Measurements from ENCODE around the gene YES1. TPM values are rescaled to one million over a fixed set of nuclear protein-coding genes. Genes with fewer than 3 reads are reported as not detected.
A peak's percentile ranks its signal among the peaks of the same experiment; 100 is the strongest.

YES1 gene
- total and polyA plus RNA-seq, 2 of the 13 experiments (the other 11 are each of a cell fraction or from before 2014, with no cell fraction given) = 17.2 to 70.8 TPM

GRCh38 chr18:712401-713134 is 99.5 kb downstream of the YES1 start, which contains the start of gene ENOSF1 (continued):
- TF ChIP-seq SKI (IDR thresholded peaks at IDR 0.05; ENCODE audit: partially characterized antibody) (no peak), ZNF790 (CRISPR knock-in tag; IDR thresholded peaks at IDR 0.05; ENCODE audit: borderline replicate concordance) (peak; percentile 97; the same call in 1 of the 2 replicates), IRF2 (CRISPR knock-in tag; IDR thresholded peaks at IDR 0.05) (peak; percentile 37; the same call in 1 of the 2 replicates), ZMYM2 (CRISPR knock-in tag; IDR thresholded peaks at IDR 0.05) (peak; percentile 93), ELF3 (CRISPR knock-in tag; IDR thresholded peaks at IDR 0.05) (0 out of 2 replicates have a peak, but pooled peaks have one; percentile 14), ZNF468 (CRISPR knock-in tag; IDR thresholded peaks at IDR 0.05) (no peak), ARNT2 (CRISPR knock-in tag; IDR thresholded peaks at IDR 0.05; ENCODE audit: low read depth) (peak; percentile 91), FOSL1 (CRISPR knock-in tag; IDR thresholded peaks at IDR 0.05; ENCODE audit: borderline replicate concordance) (no peak), ZNF879 (CRISPR knock-in tag; IDR thresholded peaks at IDR 0.05) (0 out of 2 replicates have a peak, but pooled peaks have one; percentile 87), JUND (CRISPR knock-in tag; IDR thresholded peaks at IDR 0.05) (0 out of 2 replicates have a peak, but pooled peaks have one; percentile 48), MXI1 (IDR thresholded peaks at IDR 0.05; ENCODE audit: borderline replicate concordance, low read depth, low read length) (peak; percentile 19; the same call in 1 of the 3 replicates), CREM (IDR thresholded peaks at IDR 0.05) (no peak), CREM (CRISPR knock-in tag; IDR thresholded peaks at IDR 0.05) (no peak), ZNF430 (CRISPR knock-in tag; IDR thresholded peaks at IDR 0.05) (peak; percentile 95; the same call in 1 of the 2 replicates), JUN (CRISPR knock-in tag; IDR thresholded peaks at IDR 0.05) (0 out of 2 replicates have a peak, but pooled peaks have one; percentile 47), REST (IDR thresholded peaks at IDR 0.05; ENCODE audit: borderline replicate concordance in 1 of 2, low read depth in 1 of 2, low read length in 2 of 2) (no peak), ZNF331 (CRISPR knock-in tag; IDR thresholded peaks at IDR 0.05) (0 out of 2 replicates have a peak, but pooled peaks have one; percentile 17), SALL2 (CRISPR knock-in tag; IDR thresholded peaks at IDR 0.05) (peak; percentile 77)
- TF ChIP-seq, protein P1, sequence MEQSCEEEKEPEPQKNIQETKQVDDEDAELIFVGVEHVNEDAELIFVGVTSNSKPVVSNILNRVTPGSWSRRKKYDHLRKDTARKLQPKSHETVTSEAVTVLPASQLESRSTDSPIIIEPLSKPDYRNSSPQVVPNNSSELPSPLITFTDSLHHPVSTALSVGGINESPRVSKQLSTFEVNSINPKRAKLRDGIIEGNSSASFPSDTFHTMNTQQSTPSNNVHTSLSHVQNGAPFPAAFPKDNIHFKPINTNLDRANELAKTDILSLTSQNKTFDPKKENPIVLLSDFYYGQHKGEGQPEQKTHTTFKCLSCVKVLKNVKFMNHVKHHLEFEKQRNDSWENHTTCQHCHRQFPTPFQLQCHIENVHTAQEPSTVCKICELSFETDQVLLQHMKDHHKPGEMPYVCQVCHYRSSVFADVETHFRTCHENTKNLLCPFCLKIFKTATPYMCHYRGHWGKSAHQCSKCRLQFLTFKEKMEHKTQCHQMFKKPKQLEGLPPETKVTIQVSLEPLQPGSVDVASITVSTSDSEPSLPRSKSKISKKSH (CRISPR knock-in tag; IDR thresholded peaks at IDR 0.05; ENCODE audit: borderline replicate concordance) = peak; percentile 17; the same call in 1 of the 2 replicates
- TF ChIP-seq, protein P2, sequence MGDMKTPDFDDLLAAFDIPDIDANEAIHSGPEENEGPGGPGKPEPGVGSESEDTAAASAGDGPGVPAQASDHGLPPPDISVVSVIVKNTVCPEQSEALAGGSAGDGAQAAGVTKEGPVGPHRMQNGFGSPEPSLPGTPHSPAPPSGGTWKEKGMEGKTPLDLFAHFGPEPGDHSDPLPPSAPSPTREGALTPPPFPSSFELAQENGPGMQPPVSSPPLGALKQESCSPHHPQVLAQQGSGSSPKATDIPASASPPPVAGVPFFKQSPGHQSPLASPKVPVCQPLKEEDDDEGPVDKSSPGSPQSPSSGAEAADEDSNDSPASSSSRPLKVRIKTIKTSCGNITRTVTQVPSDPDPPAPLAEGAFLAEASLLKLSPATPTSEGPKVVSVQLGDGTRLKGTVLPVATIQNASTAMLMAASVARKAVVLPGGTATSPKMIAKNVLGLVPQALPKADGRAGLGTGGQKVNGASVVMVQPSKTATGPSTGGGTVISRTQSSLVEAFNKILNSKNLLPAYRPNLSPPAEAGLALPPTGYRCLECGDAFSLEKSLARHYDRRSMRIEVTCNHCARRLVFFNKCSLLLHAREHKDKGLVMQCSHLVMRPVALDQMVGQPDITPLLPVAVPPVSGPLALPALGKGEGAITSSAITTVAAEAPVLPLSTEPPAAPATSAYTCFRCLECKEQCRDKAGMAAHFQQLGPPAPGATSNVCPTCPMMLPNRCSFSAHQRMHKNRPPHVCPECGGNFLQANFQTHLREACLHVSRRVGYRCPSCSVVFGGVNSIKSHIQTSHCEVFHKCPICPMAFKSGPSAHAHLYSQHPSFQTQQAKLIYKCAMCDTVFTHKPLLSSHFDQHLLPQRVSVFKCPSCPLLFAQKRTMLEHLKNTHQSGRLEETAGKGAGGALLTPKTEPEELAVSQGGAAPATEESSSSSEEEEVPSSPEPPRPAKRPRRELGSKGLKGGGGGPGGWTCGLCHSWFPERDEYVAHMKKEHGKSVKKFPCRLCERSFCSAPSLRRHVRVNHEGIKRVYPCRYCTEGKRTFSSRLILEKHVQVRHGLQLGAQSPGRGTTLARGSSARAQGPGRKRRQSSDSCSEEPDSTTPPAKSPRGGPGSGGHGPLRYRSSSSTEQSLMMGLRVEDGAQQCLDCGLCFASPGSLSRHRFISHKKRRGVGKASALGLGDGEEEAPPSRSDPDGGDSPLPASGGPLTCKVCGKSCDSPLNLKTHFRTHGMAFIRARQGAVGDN (CRISPR knock-in tag; IDR thresholded peaks at IDR 0.05) = peak; percentile 93

Data from HepG2 (cell line).